ENCODE data around the gene ZSCAN18.
"Not testable (repeated sequence)": the region's sequence is repeated elsewhere in the genome, so short reads cannot be mapped to it uniquely, and the experiment has no call there.

ZSCAN18 gene, protein sequence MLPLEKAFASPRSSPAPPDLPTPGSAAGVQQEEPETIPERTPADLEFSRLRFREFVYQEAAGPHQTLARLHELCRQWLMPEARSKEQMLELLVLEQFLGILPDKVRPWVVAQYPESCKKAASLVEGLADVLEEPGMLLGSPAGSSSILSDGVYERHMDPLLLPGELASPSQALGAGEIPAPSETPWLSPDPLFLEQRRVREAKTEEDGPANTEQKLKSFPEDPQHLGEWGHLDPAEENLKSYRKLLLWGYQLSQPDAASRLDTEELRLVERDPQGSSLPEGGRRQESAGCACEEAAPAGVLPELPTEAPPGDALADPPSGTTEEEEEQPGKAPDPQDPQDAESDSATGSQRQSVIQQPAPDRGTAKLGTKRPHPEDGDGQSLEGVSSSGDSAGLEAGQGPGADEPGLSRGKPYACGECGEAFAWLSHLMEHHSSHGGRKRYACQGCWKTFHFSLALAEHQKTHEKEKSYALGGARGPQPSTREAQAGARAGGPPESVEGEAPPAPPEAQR

GRCh38 chr19:58097781-58098681 lies at the start of gene ZSCAN18:
Gene ZSCAN18 (minus strand): TSS chr19:58098231. CDS start chr19:58090267, 7,964 bp downstream.
- peak; percentile 86 for DNase-seq

GRCh38 chr19:58147475-58147874 lies 49.4 kb upstream of the ZSCAN18 start:
- DNase-seq = not testable (repeated sequence)

DNA sequence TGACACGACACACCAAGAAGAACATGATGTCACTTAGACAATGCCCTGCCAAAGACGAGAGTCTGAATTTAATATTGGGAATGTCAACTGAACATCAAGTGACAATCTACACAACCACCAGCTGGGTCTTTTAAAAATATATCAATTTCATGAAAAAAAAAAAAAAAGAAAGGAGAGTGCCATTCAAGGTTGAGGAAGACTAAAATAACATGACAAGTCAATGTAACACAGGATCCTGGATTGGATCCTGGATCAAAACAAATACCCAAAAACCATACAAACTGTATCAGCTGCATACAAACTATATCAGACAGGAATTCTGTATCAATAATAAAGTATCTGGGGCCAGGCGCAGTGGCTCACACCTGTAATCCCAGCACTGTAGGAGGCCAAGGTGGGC lies 47.8 kb upstream of the ZSCAN18 start:
- DNase-seq = no peak

GRCh38 chr19:58134244-58134643 lies 36.2 kb upstream of the ZSCAN18 start:
- no peak for DNase-seq

- no peak for DNase-seq
Observed at GRCh38 chr19:58129284-58129683, 31.3 kb upstream of the ZSCAN18 start.

DNA sequence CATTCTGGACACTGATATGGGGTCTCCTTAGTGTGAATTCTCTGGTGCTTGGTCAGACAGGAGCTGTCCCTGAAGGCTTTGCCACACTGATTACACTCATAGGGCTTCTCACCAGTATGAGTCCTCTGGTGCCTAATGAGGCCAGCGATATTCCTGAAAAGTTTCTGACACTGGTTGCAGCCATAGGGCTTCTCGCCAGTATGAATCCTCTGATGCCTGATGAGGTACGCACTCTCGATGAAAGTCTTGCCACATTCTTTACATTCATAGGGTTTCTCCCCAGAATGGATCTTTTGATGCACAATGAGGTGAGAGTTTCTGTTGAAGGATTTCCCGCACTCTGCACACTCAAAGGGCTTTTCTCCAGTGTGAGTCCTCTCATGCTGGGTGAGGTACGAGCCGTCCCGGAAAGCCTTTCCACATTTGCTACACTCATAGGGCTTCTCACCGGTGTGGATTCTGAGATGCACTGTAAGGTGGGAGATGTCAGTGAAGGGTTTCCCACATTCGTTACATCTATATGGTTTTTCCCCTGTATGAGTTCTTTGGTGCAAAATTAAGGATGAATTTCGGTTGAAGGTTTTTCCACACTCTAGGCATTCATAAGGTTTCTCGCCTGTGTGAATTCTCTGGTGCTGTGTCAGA lies 30.1 kb upstream of the ZSCAN18 start:
- DNase-seq = no peak

- DNase-seq = no peak
Observed at GRCh38 chr19:58123354-58123753, 25.3 kb upstream of the ZSCAN18 start.

DNA sequence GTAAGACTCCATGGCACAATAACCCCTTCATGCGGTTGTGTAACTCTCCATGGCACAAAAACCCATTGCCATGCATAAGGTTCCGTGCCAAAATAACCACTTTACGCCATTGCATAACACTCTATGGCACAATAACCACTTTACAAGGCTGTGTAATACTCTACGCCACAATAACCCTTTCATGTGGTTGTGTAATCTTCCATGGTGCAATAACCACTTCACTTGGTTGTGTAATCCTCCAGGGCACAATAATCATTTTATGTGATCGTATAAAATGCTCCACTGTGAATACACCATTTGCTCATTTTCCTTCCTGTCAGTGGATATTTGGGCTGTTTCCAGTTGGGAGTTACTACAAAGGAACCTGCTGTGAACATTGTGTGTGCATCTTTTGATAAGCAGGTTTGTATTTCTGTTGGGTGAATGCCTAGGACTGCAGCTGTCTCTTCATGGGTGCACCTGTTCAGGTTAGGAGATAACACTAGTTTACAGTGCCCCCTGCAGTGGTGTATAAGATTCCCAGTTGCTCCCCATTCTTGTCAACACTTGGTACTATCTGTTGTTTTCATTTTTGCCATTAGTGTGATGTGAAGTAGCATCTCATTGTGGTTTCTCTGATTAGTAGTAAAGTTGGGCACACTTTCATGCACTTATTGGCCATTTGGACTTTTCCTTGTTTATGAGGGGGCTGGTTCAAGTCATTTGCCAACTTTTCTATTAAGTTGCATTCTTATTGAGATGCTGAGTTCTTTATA lies 21.1 kb upstream of the ZSCAN18 start:
- no peak for DNase-seq

- DNase-seq = no peak
Observed at GRCh38 chr19:58117841-58118575, 20.0 kb upstream of the ZSCAN18 start.

GRCh38 chr19:58108546-58108817 lies 10.5 kb upstream of the ZSCAN18 start:
- DNase-seq = no peak

- no peak for DNase-seq
Observed at GRCh38 chr19:58107778-58108545, 9.9 kb upstream of the ZSCAN18 start.

GRCh38 chr19:58098682-58098998 lies 609 bp upstream of the ZSCAN18 start:
- DNase-seq = no peak

DNA sequence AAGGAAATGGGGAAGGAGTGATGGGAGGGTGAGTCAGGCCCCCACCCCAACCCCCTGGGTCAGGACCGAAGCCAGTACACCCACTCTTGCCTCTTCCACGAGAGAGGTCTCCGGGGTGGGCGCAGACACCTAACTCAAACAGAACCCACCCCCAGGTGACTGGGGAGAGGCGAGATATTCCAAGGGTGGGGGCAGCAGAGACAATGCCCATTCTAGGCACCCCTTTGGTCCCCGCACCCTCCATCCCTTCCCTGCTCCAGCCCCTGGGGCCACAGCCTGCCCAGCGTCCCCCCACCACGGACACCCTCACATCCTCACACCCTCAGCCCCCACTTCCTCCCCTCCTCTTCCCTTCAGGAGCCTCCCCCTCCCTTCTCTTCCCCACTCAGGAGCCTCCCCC lies 682 bp downstream of the ZSCAN18 start:
- no peak for DNase-seq

GRCh38 chr19:58096884-58097283 lies 1.1 kb downstream of the ZSCAN18 start:
- DNase-seq = no peak

- DNase-seq = no peak
Observed at GRCh38 chr19:58095328-58095727, 2.7 kb downstream of the ZSCAN18 start.

DNA sequence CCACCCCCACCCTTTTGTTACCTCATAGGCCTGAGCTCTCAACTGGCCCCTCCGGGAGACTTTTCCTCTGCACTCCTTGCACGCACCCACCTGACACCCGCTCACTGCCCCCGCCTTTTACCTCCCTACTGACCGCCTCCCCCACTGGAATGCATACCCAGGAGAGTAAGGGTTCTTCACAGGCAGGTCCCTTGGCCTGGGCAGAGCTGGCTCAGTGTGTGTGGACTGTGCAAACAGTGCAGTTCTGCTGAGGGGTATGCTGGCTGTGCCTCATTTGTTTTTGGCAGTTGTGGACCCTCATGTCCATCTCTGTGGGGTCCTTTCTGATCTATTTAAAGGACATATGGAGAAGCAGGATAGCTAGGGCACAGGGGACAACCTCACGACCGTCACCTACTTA lies 5.0 kb downstream of the ZSCAN18 start:
- no peak for DNase-seq

- no peak for DNase-seq
Observed at GRCh38 chr19:58091251-58091995, 6.6 kb downstream of the ZSCAN18 start.

DNA sequence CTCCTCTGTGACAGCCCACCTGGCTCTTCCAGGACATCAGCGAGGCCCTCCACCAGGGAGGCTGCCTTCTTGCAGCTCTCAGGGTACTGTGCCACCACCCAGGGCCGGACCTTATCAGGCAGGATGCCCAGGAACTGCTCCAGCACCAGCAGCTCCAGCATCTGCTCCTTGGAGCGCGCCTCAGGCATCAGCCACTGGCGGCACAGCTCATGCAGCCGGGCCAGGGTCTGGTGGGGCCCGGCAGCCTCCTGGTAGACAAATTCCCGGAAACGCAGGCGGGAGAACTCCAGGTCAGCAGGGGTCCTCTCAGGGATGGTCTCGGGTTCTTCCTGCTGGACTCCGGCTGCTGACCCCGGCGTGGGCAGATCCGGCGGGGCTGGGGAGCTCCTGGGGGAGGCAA lies 8.2 kb downstream of the ZSCAN18 start:
- DNase-seq = no peak

GRCh38 chr19:58088521-58089052 lies 9.4 kb downstream of the ZSCAN18 start:
- no peak for DNase-seq
